Measurements from ENCODE around the gene DIAPH3.

GRCh38 chr13:59877933-59878332, 285.8 kb downstream of the DIAPH3 start:
- TF ChIP-seq POLR2A (IDR thresholded peaks at IDR 0.05; ENCODE audit: low read depth, low read length): no peak
- TF ChIP-seq POLR2AphosphoS5 (IDR thresholded peaks at IDR 0.05; ENCODE audit: low read depth, low read length): no peak
- TF ChIP-seq PAX5 (IDR thresholded peaks at IDR 0.05; ENCODE audit: insufficient read depth, low read length, severe bottlenecking): no peak
- TF ChIP-seq TAF1 (IDR thresholded peaks at IDR 0.05; ENCODE audit: low read depth, low read length): no peak
